ENCODE results near the gene KLC1.

- TF ChIP-seq FOXP2 (optimal IDR thresholded peaks at IDR 0.05; ENCODE audit: control extremely low read depth, extremely low read length, insufficient read depth): no peak
- TF ChIP-seq EZH2 (IDR thresholded peaks at IDR 0.05): no peak
Observed at GRCh38 chr14:103690332-103690731, 61.3 kb downstream of the KLC1 start.

All from SK-N-MC (cell line).